LNCaP clone FGC (cell line): Measurements from ENCODE around the gene SEMA3E.
"Not testable (repeated sequence)": the region's sequence is repeated elsewhere in the genome, so short reads cannot be mapped to it uniquely, and the experiment has no call there.

ENCODE experiments used
- DNase-seq: peaks from one replicate; pipeline ENCODE4 v3.0.0-alpha.2; 2011; ENCODE audit warnings: low read depth
- H3K4me3 ChIP-seq: 2 replicates; pipeline ENCODE4 v1.5.1; 2011; ENCODE audit warnings: mild to moderate bottlenecking, low read depth, low read length, control low read depth
- CTCF ChIP-seq: IDR thresholded peaks from 2 replicates; pipeline ENCODE4 v1.5.1; 2012; ENCODE audit warnings: mild to moderate bottlenecking; ENCODE audit not compliant: control insufficient read depth, insufficient read depth; ENCODE audit errors: extremely low read depth

Gene SEMA3E

GRCh38 chr7:83442911-83443310, 206.0 kb downstream of the SEMA3E start:
- TF ChIP-seq CTCF: no peak
- no peak for DNase-seq
- H3K4me3 ChIP-seq: no peak overlapping the region

- DNase-seq: no peak
- H3K4me3 ChIP-seq: no peak overlapping the region
- TF ChIP-seq CTCF: no peak
Observed at GRCh38 chr7:83439026-83439425, 209.9 kb downstream of the SEMA3E start.

DNA sequence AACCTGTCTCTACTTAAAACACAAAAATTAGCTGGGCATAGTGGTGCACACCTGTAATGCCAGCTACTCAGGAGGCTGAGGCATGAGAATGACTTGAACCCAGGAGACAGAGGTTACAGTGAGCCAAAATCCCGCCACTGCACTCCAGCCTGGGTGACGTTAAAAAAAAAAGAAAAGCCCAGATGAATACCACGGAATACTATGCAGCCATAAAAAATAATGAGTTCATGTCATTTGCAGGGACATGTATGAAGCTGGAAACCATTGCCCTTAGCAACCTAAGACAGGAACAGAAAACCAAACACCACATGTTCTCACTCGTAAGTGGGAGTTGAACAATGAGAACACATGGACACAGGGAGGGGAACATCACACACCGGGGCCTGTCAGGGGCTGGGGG, 218.7 kb downstream of the SEMA3E start:
- not testable (repeated sequence) for H3K4me3 ChIP-seq, DNase-seq

DNA sequence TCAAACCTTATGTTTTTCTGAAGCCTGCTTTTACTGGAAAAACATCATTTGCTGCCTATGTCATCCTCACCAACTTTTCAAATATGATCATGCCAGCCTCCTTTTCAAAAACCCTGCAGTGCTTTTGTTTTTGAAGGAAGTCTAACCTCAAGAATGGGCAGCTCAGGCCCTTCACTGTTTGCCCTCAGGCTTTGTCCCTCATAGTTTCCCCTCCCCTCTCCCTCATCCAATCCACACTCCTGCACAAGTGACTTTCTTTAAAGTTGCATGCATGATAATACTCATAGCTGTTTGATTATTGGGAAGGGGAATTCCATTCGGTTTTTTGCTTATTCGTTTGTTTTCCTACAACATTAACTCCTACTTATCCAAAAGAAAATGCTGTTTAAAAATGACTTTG, 219.4 kb downstream of the SEMA3E start:
- DNase-seq: no peak
- no peak for TF ChIP-seq CTCF
- H3K4me3 ChIP-seq: no peak overlapping the region

DNA sequence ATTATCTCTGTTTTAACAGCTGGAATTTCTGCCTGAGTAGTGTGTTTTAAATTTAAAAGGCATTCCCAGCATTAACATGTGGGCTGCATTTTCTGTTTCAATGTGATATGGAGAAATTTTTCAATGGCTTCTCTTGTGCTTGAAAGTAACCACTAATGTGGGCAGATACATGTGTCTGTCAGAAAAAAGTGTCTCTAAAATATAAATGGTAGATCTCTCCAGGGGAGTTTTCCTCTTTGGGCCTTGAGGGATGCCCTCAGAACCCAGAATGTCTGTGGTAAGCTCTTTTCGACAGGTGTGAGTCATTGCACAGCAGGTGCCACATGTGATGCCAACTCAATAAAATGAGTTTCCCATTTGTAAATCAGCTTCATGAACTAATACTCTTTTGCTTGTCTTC, 221.1 kb downstream of the SEMA3E start:
- TF ChIP-seq CTCF: no peak
- no peak overlapping the region for H3K4me3 ChIP-seq
- DNase-seq: peak; percentile 69

DNA sequence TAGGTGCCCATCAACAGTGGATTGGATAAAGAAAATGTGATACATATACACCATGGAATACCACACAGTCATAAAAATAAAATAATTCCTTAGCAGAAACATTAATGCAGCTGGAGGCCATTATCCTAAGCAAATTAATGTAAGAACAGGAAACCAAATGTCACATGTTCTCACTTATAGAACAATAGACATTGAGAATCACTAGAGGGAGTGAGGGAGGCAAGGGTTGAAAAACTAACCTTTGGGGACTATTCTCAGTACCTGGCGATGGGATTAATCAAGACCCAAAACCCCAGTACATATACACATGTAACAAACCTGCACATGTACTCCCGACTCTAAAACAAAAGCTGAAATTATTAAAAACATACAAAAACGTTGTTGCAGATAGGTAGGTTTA, 222.6 kb downstream of the SEMA3E start:
- DNase-seq: no peak
- no peak for TF ChIP-seq CTCF
- H3K4me3 ChIP-seq: no peak overlapping the region

GRCh38 chr7:83419013-83419412, 229.9 kb downstream of the SEMA3E start:
- H3K4me3 ChIP-seq: no peak overlapping the region
- TF ChIP-seq CTCF: no peak
- no peak for DNase-seq

DNA sequence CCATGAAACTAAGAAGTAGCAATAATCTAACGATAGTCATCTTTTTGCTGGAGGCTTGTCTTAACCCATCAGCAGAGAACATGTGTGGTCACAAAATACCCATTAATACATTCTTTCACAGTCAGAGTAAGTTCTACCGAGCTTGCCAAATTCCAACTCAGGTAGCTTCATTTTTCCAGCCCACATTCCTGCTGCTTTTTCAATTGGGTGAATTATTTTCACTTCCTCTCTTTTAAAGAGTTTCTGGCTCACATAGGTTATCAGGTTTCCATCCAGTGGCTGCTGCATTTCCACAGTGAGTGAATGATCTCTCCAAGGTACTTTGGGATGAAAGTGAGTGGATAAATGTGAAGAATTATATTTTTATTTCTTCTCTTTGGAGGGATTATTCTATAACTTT, 233.1 kb downstream of the SEMA3E start:
- DNase-seq: no peak
- H3K4me3 ChIP-seq: no peak overlapping the region
- no peak for TF ChIP-seq CTCF
